NCI-H2227 treated with DMSO at 0.1 percent for 48 hours (cell line): Measurements from ENCODE around the gene DBF4.
A peak's percentile ranks its signal among the peaks of the same experiment; 100 is the strongest.
"Not testable (repeated sequence)": the region's sequence is repeated elsewhere in the genome, so short reads cannot be mapped to it uniquely, and the experiment has no call there.

Experiments
- DNase-seq: peaks from one replicate; lab custom pipeline; 2025; lab: John Stamatoyannopoulos, UW

The DBF4 gene

DNA sequence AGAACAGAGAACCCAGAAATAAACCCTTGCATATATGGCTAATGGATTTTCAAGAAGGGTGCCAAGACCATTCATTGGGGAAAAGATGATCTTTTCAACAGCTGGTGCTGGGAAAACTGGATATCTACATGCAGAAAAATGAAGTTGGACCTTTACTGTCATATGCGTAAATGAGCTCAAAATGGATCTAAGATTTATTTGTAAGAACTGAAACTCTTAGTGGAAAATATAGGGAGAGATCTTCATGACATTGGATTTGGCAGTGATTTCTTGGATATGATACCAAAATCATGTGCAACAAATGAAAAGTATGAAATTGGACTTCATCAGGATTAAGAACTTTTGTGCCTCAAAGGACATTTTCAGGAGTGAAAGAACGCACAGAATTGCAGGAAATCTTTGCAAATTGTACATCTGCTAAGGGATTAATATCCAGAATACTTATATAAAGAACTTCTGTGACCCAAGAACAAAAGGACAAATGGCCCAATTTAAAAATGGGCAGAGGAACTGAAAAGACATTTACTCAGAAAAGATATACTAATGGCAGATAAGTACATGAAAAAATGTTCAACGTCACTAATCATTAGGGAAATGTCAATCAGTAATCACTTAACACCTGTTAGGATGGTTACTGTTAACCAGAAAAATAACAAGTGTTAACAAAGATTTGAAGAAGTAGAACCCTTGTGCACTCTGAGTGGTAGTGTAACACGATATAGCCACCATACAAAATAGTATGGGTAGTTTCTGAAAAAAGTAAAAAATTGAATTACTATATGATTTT is 6.1 kb downstream of the DBF4 start:
- no peak for DNase-seq

DNA sequence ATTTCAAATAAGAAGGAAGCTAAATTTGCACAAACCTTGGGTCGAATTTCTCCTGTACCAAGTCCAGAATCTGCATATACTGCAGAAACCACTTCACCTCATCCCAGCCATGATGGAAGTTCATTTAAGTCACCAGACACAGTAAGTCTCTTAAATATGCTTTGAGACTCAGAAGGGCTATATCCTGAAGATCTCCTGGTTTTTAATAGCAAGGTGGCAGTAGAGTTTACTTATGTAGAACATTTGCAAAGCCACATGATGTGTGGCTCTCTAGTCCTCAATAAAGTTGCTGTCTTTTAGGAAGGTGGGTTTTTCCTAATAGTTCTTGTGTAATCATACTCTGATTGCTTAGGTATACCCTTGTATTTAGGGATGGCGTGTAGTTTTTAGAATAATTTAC is 8.7 kb downstream of the DBF4 start:
- DNase-seq, result no peak

DNA sequence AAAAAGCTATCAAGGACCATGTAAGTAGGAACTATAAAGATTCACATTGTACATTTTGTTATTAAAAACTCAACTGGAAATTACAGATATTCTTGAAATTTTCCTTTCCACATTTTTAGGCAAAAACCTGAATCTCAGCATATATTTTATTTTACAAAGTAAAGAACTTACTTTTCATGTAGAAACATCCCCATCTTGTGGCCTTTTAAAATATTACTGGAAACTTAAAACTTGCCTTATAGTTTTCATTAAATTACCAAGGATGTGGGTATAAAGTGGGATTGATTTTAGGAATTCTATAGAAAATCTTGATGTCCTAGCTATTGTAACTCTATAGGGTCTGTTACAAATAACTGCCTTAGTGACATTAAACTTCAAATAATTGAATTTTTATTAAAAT is 10.6 kb downstream of the DBF4 start:
- peak; percentile 4 for DNase-seq

DNA sequence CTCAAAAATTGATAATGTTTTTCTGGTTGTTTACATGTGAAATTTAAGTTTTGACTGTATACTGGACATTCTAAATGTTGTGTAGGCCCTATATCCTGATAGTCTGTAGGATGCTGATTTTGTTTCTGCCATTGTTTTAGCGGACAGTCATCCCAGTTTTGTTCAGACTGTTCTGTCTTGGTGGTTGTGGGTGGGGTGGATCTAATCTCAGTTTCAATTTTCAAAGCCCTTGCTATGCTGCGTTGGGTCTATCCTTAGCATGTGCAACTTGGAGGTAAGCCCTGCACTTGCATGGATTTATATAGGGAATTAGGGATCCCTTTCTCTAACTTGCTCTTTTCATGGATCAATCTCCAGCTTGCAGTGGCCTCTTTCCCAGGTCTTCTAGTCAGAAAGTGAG is 19.1 kb downstream of the DBF4 start:
- DNase-seq, result no peak

DNA sequence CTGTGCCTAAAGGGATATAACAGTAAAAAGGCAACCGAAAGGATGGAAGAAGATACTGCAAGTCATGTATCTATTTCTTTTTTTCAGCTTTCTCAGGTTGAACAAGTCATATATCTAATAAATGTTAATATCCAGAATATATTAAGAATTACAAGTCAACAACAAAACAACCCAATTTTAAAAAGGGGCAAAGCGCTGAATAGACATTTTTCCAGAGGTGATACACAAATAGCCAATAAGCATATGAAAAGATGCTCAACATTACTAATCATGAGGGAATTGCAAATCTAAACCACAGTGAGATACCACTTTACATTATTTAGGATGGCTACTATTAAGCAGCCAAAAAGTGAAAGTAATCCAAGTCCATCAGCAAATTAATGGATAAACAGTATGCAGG is 23.0 kb downstream of the DBF4 start:
- DNase-seq, result no peak

DNA sequence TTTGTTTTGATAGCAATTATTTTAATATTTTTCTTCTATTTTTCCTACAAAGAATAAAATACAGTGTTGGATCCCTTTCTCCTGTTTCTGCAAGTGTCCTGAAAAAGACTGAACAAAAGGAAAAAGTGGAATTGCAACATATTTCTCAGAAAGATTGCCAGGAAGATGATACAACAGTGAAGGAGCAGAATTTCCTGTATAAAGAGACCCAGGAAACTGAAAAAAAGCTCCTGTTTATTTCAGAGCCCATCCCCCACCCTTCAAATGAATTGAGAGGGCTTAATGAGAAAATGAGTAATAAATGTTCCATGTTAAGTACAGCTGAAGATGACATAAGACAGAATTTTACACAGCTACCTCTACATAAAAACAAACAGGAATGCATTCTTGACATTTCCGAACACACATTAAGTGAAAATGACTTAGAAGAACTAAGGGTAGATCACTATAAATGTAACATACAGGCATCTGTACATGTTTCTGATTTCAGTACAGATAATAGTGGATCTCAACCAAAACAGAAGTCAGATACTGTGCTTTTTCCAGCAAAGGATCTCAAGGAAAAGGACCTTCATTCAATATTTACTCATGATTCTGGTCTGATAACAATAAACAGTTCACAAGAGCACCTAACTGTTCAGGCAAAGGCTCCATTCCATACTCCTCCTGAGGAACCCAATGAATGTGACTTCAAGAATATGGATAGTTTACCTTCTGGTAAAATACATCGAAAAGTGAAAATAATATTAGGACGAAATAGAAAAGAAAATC is 31.0 kb downstream of the DBF4 start:
- not testable (repeated sequence) for DNase-seq

DNA sequence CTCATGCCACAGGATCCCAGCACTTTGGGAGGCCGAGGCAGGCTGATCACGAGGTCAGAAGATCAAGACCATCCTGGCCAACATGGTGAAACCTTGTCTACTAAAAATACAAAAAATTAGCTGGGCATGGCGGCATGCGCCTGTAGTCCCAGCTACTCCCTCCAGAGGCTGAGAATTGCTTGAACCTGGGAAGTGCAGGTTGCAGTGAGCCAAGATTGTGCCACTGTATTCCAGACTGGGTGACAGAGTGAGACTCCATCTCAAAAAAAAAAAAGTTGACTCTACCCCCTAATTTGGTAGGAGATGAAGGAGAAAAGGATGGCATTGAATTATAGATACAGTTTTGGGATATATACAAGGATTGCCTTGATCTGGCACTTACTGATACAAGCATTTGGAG is 32.5 kb downstream of the DBF4 start:
- DNase-seq, result not testable (repeated sequence)

DNA sequence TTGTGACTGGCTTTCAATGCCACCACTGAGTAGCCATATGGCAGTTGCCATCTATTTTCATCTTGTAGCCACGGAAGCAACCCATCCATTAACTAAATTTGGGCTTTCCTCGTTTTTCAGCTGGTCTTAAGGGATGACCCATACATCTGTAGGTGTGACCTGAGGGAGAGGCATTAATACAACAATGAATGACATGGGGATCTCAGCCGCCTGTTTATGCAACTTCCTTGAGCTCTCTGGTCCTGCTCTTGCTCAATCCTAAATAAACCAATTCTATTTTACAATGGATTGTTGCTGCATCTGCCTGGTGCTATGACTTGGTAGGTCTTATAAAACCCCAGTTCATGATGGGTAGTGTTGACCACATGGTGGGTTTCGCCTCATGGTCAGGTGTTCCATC is 35.8 kb downstream of the DBF4 start:
- DNase-seq, result no peak

DNA sequence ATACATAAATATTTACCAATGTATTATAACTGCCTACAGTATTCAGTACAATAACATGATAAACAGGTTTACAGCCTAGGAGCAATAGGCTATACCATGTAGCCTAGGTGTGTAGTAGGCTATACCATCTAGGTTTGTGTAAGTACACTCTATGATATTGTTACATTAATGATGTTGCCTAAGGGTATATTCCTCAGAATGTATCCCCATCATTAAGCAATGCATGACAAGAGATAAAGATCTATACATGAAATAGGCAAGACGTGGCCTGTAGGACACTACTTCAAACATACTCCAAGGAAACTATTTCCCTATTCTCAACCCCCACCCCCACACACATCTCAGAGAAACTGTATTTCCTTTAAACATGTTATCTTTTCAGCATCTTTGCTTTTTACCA is 42.4 kb downstream of the DBF4 start:
- DNase-seq, result no peak

DNA sequence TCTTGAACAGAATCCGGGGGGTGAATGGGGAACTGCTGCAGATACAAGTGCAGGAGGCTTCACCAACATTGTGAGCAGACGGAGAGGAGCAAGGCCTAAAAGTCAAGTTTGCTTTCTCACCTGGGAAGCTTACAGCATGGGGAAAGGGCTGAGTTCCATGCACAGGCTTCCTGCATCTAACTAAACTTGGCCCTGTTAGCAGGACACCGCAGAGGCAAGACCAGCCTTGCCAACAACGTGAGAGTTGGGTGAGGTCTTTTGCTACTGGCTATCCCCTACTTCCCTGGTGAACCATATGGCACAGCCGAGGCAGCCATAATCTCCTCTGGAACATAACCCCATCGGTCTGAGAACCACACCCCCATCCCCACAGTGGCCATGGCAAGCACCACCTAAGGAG is 43.6 kb downstream of the DBF4 start:
- no peak for DNase-seq

DNA sequence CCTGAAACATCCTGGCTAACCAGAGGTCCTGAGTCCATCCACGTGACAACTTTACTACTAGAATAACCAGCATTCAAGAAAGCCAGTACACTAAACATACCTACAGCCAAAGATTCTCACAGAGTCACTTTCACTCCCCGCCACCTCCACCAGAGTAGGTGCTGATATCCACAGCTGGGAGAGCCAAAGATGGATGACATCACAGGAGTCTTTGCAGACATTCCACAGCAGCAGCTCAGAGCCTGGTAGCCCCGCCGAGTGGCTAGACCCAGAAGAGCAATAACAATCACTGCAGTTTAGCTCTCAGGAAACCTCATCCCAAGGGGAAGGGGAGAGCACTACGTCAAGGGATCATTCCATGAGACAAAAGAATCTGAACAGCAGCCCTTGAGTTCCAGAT is 44.3 kb downstream of the DBF4 start:
- DNase-seq, result no peak

DNA sequence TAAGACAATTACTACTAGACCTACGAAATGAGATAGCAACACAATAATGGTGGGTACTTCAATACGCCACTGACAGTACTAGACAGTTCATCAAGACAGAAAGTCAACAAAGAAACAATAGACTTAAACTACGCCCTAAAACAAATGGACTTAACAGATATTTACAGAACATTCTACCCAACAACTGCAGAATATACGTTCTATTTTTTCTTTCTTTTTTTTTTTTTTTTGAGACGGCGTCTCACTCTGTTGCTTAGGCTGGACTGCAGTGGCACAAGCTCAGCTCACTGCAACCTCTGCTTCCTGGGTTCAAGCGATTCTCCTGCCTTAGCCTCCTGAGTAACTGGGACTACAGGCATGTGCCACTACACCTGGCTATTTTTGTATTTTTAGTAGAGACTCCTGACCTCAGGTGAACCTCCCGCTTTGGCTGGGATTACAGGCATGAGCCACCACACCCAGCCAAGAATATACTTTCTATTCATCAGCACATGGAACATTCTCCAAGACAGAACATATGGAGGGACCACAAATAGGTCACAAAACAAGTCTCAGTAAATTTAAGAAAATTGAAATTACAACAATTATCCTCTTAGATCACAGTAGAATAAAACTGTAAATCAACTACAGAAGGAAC is 46.6 kb downstream of the DBF4 start:
- not testable (repeated sequence) for DNase-seq

DNA sequence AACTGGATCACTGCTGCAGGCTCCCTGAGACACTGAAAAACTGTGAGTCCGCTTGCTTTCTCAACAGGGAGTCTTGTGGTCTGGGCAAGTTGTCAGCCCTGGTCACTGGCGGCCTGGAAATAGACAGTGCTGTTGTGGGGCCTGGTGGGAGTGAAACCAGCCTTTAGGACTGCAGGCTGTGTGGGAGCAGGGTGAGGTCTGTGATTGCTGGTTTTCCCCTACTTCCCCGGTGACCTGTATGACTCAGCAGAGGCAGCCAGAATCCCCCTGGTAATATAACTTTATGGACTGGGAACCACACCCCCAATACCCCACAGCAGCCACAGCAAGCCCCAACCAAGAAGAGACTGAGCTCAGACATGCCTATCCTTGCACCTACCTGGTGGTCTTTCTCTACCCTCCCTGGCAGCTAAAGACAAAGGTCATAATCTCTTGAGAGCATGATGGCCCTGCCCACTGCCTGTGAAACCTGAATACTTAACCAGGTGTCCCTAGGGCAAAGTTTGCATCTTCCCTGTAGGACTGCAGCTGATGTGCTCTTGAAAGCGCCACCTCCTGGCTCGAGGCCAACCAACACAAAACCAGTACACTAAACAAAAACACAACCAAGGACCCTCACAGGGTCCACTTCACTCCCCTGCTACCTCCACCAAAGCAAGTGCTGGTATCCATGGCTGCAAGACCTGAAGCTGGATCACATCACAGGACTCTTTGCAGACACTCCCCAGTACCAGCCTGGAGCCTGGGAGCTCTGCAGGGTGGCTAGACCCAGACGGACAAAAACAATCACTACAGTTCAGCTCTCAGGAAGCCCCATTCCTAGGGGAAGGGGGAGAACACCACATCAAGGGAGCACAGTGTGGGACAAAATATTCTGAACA is 50.5 kb downstream of the DBF4 start:
- no peak for DNase-seq

DNA sequence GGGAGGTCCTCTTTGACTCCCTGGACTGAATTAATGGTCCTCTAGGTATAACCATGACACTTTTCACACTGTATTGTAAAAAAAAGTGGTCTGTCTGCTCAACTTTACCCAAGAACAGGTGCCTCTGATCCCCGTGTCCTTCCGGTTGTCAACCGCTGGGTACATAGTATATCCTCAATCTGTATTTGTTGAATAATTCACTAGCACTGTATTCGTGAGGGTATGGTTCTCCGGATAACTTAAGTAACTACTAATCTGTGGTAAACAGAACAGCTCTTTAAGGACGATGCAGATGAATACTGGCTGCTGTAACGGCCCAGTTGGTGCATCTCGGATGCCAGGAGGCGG is 57.3 kb downstream of the DBF4 start:
- no peak for DNase-seq

DNA sequence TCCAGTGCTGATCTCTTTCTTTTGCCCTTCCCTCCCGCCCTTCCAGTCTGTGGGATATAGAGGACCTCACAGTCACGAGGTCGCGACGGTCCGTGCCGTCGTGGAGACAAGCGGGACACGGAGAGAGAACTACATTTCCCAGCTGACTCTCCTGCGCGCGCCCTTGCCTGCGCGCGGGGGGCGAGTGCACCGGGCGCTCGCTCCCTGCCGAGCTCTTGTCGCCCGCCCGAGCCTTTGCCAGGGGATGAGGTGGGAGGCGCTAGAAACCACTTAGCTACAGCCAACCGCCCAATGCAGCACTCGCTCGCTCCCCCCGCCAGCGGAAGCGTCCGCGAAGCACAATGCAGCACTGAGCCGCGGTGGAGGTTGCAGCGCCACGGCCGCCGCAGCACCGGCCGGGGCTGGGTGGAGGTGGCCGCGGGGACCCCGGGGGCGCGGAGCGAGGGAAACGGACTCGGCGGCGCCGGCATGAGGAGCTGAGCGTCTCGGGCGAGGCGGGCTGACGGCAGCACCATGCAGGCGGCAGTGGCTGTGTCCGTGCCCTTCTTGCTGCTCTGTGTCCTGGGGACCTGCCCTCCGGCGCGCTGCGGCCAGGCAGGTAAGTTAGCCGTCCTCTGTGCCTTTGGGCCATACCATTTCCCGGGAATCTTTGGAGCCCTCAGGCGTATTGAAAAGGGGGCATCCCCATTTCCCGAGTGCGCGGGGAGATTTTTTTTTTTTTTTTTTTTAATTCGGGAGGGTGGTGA is 57.8 kb downstream of the DBF4 start, which contains the start of gene ADAM22:
ADAM22 (plus strand) TSS at position 299 of the 746 bp plus-strand sequence; CDS start at position 514, 215 bp downstream.
- DNase-seq, result peak; percentile 94

DNA sequence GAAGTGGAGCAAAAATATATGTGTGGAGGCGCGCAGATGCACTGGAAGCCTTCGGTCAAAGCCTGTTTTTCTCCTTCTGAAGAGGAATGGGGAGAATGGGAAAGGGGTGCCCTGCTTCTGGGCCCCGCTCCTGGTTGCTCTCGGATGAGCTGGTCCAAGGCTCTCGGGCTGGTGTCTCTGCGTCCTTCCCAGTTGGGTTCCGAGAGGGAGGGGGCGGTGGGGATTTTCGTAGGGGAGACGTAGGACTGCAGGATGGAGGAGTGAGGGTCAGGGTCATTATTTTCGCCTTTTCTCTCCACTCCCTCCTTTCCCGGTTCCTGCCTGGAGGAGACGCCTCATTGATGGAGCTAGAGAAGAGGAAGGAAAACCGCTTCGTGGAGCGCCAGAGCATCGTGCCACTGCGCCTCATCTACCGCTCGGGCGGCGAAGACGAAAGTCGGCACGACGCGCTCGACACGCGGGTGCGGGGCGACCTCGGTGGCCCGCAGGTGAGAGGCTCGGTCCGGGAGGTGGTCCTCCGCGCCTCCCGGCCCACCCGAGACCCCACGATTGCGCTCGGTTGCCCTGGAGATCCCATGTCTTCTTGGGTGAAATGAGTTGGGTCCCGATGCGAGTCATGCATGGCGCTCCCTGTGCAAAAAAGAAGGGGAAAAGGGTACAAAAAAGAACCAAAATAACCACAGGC is 58.5 kb downstream of the DBF4 start:
- peak; percentile 21 for DNase-seq

DNA sequence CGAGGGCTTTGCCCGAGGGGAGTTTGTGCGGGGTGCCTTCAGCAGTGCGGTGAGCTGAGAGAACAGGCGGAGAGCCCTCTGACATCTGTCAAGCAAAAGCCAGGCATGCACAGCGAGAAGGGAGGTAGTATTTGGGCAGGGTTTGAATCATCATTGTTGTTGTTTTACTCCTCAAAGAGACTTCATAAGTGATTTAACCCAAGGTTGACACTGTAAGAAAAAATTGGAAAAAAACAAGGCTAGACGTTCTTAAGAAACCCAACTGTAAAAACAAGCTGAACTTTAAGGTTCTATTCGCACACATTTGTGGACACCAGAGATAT is 59.1 kb downstream of the DBF4 start:
- no peak for DNase-seq

DNA sequence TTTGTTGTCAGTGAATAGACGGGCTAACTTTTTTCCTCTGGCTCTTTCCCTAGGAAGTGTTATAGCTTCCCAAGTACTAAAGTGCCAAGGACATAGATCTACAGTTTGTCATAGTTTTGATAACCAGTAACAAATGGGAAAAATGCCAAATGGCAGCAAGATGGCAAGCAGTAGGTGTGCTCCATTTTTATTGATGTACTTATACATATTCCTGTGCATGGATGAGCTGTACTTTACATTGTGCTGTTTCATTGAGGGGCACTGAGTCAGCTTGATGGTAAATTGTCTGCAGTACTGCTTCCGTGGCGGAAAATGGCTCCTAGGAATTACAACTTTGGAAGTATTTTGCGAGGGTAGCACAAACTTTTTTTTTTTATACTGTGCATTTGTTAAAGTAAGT is 64.8 kb downstream of the DBF4 start:
- no peak for DNase-seq

DNA sequence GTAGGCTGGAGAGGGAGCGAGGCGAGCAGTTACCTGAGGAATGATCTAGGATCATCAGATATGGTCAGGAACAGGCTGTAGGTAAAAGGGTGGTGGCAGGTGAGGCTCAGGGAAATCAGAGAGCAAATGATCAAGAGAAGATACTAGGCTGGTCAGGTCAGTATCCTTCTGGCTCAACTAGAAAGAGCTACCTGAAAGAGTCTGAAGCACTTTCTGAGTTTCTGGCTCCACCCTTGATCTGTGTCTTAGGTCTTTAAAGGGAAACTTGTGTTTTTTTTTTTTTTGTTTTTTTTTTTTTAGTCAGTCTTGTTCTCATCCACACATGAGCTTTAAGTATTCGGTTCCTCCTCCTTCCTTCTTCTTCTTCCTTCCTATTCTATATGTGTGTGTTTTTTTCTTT is 68.3 kb downstream of the DBF4 start:
- DNase-seq, result no peak

DNA sequence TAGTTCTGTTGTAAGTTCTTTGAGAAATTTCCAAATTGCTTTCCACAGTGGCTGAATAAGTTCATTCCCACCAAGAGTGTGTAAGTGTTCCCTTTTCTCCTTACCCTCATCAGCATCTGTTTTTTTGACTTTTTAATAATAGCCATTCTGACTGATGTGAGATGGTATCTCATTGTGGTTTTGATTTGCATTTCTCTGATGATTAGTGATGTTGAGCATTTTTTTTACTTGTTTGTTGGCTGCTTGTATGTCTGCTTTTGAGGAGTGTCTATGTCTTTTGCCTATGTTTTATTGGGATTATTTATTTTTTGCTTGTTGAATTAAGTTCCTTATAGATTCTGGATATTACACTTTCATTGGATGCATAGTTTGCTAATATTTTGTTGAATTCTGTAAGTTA is 69.6 kb downstream of the DBF4 start:
- DNase-seq, result not testable (repeated sequence)

DNA sequence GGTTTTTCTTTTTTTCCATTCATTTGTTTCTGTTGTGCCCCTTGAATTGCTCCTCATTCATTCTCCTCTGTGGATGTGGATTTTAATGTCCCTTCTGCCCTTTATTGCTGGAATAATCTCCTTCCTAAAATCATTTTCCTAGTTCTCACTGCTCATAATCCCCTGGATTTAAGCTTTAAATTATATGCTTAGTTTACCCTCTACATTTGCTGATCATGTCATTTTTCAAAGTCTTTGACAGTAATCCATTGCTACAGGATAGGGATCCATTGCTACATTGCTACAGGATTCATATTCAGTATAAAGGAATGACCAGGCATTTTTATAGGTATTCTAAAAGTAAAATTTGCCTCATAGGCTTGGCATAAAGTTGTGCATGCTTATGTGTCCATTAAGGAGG is 72.1 kb downstream of the DBF4 start:
- no peak for DNase-seq
